NCI-H524 (cell line): Measurements from ENCODE around the gene GORASP2.
A peak's percentile ranks its signal among the peaks of the same experiment; 100 is the strongest.

Experiments used
- DNase-seq, 2 experiments: peaks; one replicate each; lab custom pipeline; 2025; lab: John Stamatoyannopoulos, UW

GORASP2 gene

GRCh38 chr2:170966648-170967396 lies 37.8 kb downstream of the GORASP2 start:
- peak in 1 of 2 experiments; percentile 22 for DNase-seq

- no peak for DNase-seq
Measured at GRCh38 chr2:170967553-170967952, 38.5 kb downstream of the GORASP2 start.

GRCh38 chr2:170968205-170969003 lies 39.4 kb downstream of the GORASP2 start:
- DNase-seq = no peak

GRCh38 chr2:170969030-170969429 lies 40.0 kb downstream of the GORASP2 start:
- DNase-seq = no peak

- no peak for DNase-seq
Measured at GRCh38 chr2:170969872-170970496, 40.9 kb downstream of the GORASP2 start.

- no peak for DNase-seq
Measured at GRCh38 chr2:170971071-170971470, 42.0 kb downstream of the GORASP2 start.

- DNase-seq = peak in 1 of 2 experiments; percentile 34
Measured at GRCh38 chr2:170972296-170973224, 43.5 kb downstream of the GORASP2 start.

- no peak for DNase-seq
Measured at GRCh38 chr2:170973225-170973491, 44.1 kb downstream of the GORASP2 start.

- peak; percentile 43 to 81 for DNase-seq
Measured at GRCh38 chr2:170973492-170974303, 44.6 kb downstream of the GORASP2 start.

- peak in 1 of 2 experiments; percentile 13 for DNase-seq
Measured at GRCh38 chr2:170974304-170974993, 45.4 kb downstream of the GORASP2 start.

GRCh38 chr2:170975127-170975942 lies 46.3 kb downstream of the GORASP2 start:
- DNase-seq = no peak

- no peak for DNase-seq
Measured at GRCh38 chr2:170975943-170976270, 46.9 kb downstream of the GORASP2 start.

GRCh38 chr2:170984079-170984478 lies 55.0 kb downstream of the GORASP2 start:
- no peak for DNase-seq

- DNase-seq = no peak
Measured at GRCh38 chr2:170985407-170985806, 56.4 kb downstream of the GORASP2 start.

GRCh38 chr2:170986566-170987258 lies 57.7 kb downstream of the GORASP2 start:
- no peak for DNase-seq

GRCh38 chr2:170991398-170992182 lies 62.5 kb downstream of the GORASP2 start:
- DNase-seq = no peak

- DNase-seq = no peak
Measured at GRCh38 chr2:170996316-170996715, 67.3 kb downstream of the GORASP2 start.

GRCh38 chr2:170997893-170998597 lies 69.0 kb downstream of the GORASP2 start:
- DNase-seq = no peak
